GM21717 (cell line): Measurements from ENCODE around the gene MLLT11.
"Not testable (repeated sequence)": the region's sequence is repeated elsewhere in the genome, so short reads cannot be mapped to it uniquely, and the experiment has no call there.

Source experiments
- ATAC-seq: cut with Tn5 transposase; IDR thresholded peaks from one replicate; pipeline ENCODE4 v1.9.1; 2021; ENCODE audit warnings: mild to moderate bottlenecking, moderate library complexity; ENCODE audit not compliant: unreplicated experiment

Gene MLLT11

GRCh38 chr1:151055581-151055980 is 4.6 kb upstream of the MLLT11 start:
- no peak for ATAC-seq

- no peak for ATAC-seq
These were observed 4.0 kb upstream of the MLLT11 start for GRCh38 chr1:151056149-151056548.

GRCh38 chr1:151058692-151059091 is 1.5 kb upstream of the MLLT11 start:
- no peak for ATAC-seq

GRCh38 chr1:151059109-151060006 is 839 bp upstream of the MLLT11 start, which contains the start of gene CDC42SE1:
Gene CDC42SE1, minus strand, starts transcription at chr1:151059622. Its CDS starts 3,892 bp downstream, at chr1:151055730.
- peak; percentile 67 for ATAC-seq

GRCh38 chr1:151060657-151061421 is 642 bp downstream of the MLLT11 start:
- ATAC-seq = no peak

- ATAC-seq = no peak
These were observed 1.5 kb downstream of the MLLT11 start for GRCh38 chr1:151061704-151062103.

- ATAC-seq = no peak
These were observed 2.7 kb downstream of the MLLT11 start for GRCh38 chr1:151062741-151063371.

- ATAC-seq = no peak
These were observed 5.0 kb downstream of the MLLT11 start for GRCh38 chr1:151065089-151065645.

- ATAC-seq = no peak
These were observed 7.0 kb downstream of the MLLT11 start for GRCh38 chr1:151067185-151067584.

- no peak for ATAC-seq
These were observed 8.9 kb downstream of the MLLT11 start for GRCh38 chr1:151069103-151069486.

- peak; percentile 61 for ATAC-seq
These were observed 10.5 kb downstream of the MLLT11 start, which contains the start of gene GABPB2 for GRCh38 chr1:151070474-151071276. Gene GABPB2, plus strand, starts transcription at chr1:151070761. Its CDS starts 17,429 bp downstream, at chr1:151088190.

- no peak for ATAC-seq
These were observed 12.0 kb downstream of the MLLT11 start for GRCh38 chr1:151072224-151072623.

- ATAC-seq = no peak
These were observed 25.9 kb downstream of the MLLT11 start for GRCh38 chr1:151085953-151086559.

- ATAC-seq = not testable (repeated sequence)
These were observed 37.2 kb downstream of the MLLT11 start for GRCh38 chr1:151097426-151097825.

GRCh38 chr1:151098126-151098525 is 37.9 kb downstream of the MLLT11 start:
- no peak for ATAC-seq

GRCh38 chr1:151104630-151105029 is 44.4 kb downstream of the MLLT11 start:
- no peak for ATAC-seq

GRCh38 chr1:151106894-151107293 is 46.7 kb downstream of the MLLT11 start:
- no peak for ATAC-seq

GRCh38 chr1:151108331-151108730 is 48.1 kb downstream of the MLLT11 start:
- ATAC-seq = no peak

GRCh38 chr1:151113877-151114276 is 53.7 kb downstream of the MLLT11 start:
- no peak for ATAC-seq
